ENCODE results near the gene GLA.

Gene GLA

DNA sequence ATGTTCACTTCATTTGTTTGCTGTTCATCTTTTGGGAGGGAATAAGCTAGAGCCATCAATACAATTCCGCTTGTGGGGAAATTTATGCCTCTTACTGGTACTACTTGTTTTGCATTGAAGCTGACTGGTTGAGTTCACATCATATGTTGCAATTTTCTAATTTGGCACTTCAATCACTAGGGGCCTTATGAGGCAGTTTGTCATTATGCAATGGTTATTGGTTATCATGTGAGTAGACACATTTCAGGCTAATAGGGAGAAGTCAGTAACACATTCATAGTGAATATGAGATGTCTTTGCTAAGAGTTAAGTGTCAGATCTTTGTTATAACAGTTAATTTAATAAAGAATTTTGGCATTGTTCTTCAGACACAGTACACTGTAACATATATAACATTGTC, 11.9 kb downstream of the GLA start:
- no peak for DNase-seq

- no peak for DNase-seq
Measured at GRCh38 chrX:101394372-101394771, 13.4 kb downstream of the GLA start.

- DNase-seq, result no peak
Measured at GRCh38 chrX:101393530-101394305, 14.0 kb downstream of the GLA start.

DNA sequence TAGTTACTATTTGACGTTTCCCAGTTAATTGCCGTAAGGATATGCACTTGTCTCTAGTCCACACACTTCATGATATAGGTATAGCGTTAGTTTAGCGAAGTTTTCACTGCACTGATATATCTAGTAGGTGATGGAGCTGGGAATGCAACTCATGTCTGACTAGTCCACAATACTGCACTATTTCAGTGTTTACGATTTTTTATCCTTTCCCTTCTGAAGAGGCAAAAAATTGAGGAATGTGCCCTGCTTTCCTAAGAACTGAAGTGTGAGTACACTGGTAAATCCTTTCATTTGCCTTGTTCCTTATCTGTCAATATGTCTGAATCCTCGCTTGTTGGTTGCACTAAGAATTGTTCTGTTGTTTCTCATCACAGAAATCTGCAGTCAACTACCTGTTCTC, 15.9 kb downstream of the GLA start:
- DNase-seq, result no peak

DNA sequence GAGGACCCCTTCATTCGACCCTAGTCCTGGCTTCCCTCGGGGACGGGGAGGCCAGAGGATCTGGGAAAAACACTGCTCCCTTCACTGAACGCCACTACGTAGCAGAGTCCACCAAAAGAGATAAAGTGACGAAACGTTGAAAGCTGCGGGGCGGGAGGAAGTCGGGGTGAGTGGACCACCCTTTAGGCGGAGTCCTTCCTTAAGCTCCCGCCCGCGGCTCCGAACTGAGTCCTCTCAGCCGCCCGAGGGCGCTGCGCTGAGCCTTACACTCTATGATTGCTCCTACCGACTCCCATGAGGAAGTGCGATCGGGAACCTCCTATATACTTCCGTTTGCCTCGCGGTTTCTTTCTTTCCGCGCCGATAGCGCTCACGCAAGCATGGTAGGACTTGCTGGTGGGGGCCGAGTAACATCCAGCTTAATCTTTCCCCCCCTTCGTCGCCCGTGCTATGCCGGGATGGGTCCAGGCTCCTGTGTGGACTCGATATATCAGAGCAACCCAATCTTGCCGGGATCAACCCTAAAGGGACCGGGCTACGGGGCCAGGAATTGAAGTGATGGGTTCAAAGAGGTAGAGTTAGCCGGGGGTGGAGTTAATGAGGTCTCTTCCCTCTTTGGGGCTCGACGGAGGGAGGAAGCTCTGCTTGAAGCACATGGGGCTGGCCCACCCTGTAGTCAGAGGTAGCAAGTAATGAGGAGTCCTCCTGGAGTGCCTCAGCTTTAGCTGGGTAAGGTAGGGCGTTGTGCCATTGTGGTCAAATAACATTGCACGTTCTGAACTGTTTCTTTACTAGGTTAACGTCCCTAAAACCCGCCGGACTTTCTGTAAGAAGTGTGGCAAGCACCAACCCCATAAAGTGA, 16.8 kb downstream of the GLA start, which contains the start of gene RPL36A:
Gene RPL36A, plus strand, starts transcription at position 348 of the 862 bp plus-strand sequence. Its CDS starts 33 bp downstream, at position 381.
- peak; percentile 69 for DNase-seq

DNA sequence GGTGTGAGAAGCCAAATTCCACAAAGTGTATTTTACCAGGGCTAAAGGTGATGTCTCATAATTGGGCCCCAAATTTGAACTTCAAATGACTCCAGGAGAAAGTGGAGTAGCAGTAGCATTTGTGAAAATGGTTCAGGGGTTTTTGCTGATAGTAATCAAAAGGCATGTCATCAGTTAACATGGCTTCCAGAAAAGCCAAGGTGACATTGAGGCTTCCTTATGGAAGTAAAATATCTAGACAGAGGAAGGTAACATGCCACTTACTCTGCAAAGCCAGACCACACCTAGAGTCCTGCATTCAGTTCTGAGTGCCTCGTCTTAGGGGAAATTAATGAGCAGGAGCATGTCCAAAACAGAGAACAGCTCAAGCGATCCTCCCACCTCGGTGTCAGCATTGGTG, 19.1 kb downstream of the GLA start:
- no peak for DNase-seq

GRCh38 chrX:101386542-101386885, 21.2 kb downstream of the GLA start:
- no peak for DNase-seq

- DNase-seq, result no peak
Measured at GRCh38 chrX:101385795-101386541, 21.8 kb downstream of the GLA start, which contains the start of gene BTK. BTK (minus strand) TSS chrX:101386191; CDS start chrX:101375284, 10,907 bp downstream.

GRCh38 chrX:101385026-101385684, 22.6 kb downstream of the GLA start:
- DNase-seq, result no peak

- no peak for DNase-seq
Measured at GRCh38 chrX:101383679-101384205, 24.0 kb downstream of the GLA start.

- no peak for DNase-seq
Measured at GRCh38 chrX:101377547-101377946, 30.2 kb downstream of the GLA start.

GRCh38 chrX:101370888-101371504, 36.7 kb downstream of the GLA start:
- no peak for DNase-seq

DNA sequence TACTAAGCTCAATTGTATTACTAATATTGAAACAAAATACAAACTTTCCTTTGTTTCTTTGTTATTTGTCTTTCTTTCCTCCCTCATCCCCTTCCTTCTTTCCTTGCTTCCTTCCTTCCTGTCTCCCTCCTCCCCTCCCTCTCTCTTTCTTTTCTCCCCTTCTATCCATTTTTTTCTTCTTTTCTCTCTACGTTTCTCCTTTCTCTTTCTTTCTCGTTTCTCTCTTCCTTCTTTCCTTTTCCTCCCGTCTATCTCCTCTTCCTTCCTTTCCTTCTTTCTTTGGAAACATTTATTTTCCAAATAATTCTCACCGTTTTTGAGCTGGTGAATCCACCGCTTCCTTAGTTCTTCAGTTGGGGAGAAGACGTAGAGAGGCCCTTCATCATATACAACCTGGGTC, 38.0 kb downstream of the GLA start:
- DNase-seq, result no peak

DNA sequence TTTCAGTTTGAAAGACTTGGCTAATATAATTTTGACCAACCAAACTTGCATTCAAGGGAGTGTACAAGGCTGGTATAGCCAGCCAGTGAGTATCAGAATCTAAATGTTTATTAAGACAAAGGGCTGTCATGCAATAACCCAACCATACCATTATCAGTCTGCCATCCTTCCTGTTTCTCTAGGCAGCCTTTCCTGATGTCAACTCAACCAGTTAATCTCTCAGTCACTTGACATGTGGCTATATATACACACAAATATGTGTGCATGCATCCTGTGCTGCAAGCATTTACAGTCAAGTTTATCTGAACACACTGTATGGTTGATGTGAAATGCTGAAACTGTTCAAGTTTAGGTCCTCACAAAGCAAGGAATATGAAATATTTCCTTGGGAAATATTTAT, 38.9 kb downstream of the GLA start:
- DNase-seq, result no peak

- DNase-seq, result no peak
Measured at GRCh38 chrX:101365301-101365795, 42.4 kb downstream of the GLA start.

DNA sequence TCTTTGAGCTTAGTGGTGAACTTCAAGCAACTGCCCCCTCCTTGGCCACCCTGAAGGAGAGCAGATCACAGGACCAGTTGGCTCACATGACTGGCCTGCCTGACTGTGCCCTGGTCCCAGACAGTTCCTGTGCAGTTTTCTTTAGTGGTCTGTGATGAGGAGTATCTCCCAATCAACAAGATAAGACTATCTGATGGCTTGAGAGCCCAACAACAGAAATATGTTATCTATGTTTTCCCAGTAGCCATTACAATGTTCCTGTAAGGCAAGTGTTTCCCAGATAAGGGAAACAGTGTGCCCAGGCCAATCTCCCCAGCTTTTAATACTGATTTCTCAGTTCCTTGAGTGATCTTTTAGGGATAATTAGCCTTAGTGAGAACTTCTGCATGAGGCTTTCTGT, 45.0 kb downstream of the GLA start:
- no peak for DNase-seq

GRCh38 chrX:101362116-101362515, 45.6 kb downstream of the GLA start:
- no peak for DNase-seq

GRCh38 chrX:101360390-101360789, 47.3 kb downstream of the GLA start:
- no peak for DNase-seq

GRCh38 chrX:101359966-101360365, 47.8 kb downstream of the GLA start:
- no peak for DNase-seq

- no peak for DNase-seq
Measured at GRCh38 chrX:101357166-101357795, 50.4 kb downstream of the GLA start.

DNA sequence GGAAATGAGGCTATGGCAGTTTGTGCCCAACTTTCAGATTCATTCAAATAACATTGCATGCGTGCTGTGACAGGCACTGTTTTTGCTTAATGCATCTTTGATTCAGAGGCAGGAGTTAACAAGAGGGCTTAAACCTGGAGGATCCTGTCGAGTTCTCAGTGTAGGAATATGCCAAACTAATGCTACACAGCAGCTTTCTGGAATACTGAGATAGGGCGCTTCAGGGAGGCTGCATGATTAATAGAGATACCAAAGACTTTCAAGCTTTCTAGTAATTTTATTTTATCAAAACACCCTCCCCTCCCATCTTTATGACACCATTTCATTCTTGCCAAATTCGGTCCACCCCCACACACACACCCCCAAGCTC, 58.5 kb downstream of the GLA start:
- no peak for DNase-seq
